T-cell (primary cell): Measurements from ENCODE around the gene GNG10. TPM values are rescaled to one million over a fixed set of nuclear protein-coding genes. Genes with fewer than 3 reads are reported as not detected.

Experiments used
- ATAC-seq, 4 experiments: fragments of 200-7000 bp in 3 of 4; fragments of 150-1000 bp in 1 of 4; cut with Tn5 transposase; replicated peaks in 1 of 4; 1 replicate in 3 of 4; 2 replicates in 1 of 4; pipeline ENCODE4 v1.10.0; 2021; ENCODE audit warnings: moderate library complexity in 3 of 4, mild to moderate bottlenecking in 2 of 4, moderate number of reproducible peaks in 1 of 4
- CTCF ChIA-PET, 2 donors: fragments of 300-600 bp; sonication (Branson Sonifier 250); formaldehyde crosslinking; loops; one replicate each; lab custom pipeline; 2022; ENCODE audit warnings: antibody characterized with exemption in 2 of 2; lab: Charles Lee
- POLR2A ChIA-PET, 2 donors: fragments of 300-600 bp; sonication (Branson Sonifier 250); formaldehyde crosslinking; loops; one replicate each; lab custom pipeline; 2022; ENCODE audit warnings: antibody characterized with exemption in 2 of 2; lab: Charles Lee
- DNase-seq, 35 experiments: peaks; one replicate each; pipeline versions ENCODE4 v3.0.0 to v3.0.0-alpha.2; 2013 to 2023
- H3K27ac ChIP-seq: one replicate; pipeline ENCODE4 v1.5.1; 2013; ENCODE audit warnings: low read length
- H3K27me3 ChIP-seq, 2 experiments: replicated peaks in 1 of 2; 1 replicate in 1 of 2; 2 replicates in 1 of 2; pipeline versions ENCODE4 v1.6.1 to v1.7.0; 2013; ENCODE audit warnings: low read length in 1 of 2, mixed read lengths in 1 of 2; ENCODE audit not compliant: control insufficient read depth in 2 of 2, insufficient read depth in 2 of 2; ENCODE audit errors: extremely low read depth in 1 of 2
- H3K36me3 ChIP-seq, 2 donors: 1 replicate in 1 of 2; 2 replicates in 1 of 2; pipeline versions ENCODE4 v1.6.1 to v1.7.0; 2013; ENCODE audit warnings: low read length in 1 of 2; ENCODE audit not compliant: control insufficient read depth in 2 of 2, insufficient read depth in 1 of 2; ENCODE audit errors: extremely low read depth in 1 of 2
- H3K4me1 ChIP-seq, 2 experiments: 1 replicate in 1 of 2; 2 replicates in 1 of 2; pipeline versions ENCODE4 v1.6.1 to v1.7.0; 2013; ENCODE audit warnings: low read length in 2 of 2, mixed read lengths in 1 of 2; ENCODE audit not compliant: insufficient read depth in 2 of 2, control insufficient read depth in 1 of 2; ENCODE audit errors: extremely low read depth in 1 of 2
- H3K4me3 ChIP-seq, 2 donors: 1 replicate in 1 of 2; 2 replicates in 1 of 2; pipeline versions ENCODE4 v1.5.1 to v1.7.0; 2013; ENCODE audit warnings: mild to moderate bottlenecking in 2 of 2, low read length in 1 of 2, moderate library complexity in 1 of 2; ENCODE audit not compliant: control insufficient read depth in 1 of 2; ENCODE audit errors: extremely low read depth in 1 of 2
- H3K9me3 ChIP-seq: 2 replicates; pipeline ENCODE4 v1.7.0; 2013
- H3K27ac Mint-ChIP-seq, 2 donors: one replicate each; pipeline ENCODE4 v1.8.0; 2020 to 2021; ENCODE audit warnings: mild to moderate bottlenecking in 2 of 2, mixed read lengths in 2 of 2
- H3K27me3 Mint-ChIP-seq, 2 donors: one replicate each; pipeline ENCODE4 v1.8.0; 2021 to 2022; ENCODE audit warnings: mixed read lengths in 2 of 2
- H3K36me3 Mint-ChIP-seq: one replicate; pipeline ENCODE4 v1.8.0; 2021; ENCODE audit warnings: mixed read lengths
- H3K4me1 Mint-ChIP-seq, 3 donors: one replicate each; pipeline ENCODE4 v1.8.0; 2020 to 2022; ENCODE audit warnings: mixed read lengths in 3 of 3, mild to moderate bottlenecking in 1 of 3
- H3K4me3 Mint-ChIP-seq, 3 donors: one replicate each; pipeline ENCODE4 v1.8.0; 2020 to 2022; ENCODE audit warnings: mild to moderate bottlenecking in 3 of 3, mixed read lengths in 3 of 3, moderate library complexity in 3 of 3
- H3K9me3 Mint-ChIP-seq, 3 donors: one replicate each; pipeline ENCODE4 v1.8.0; 2020 to 2022; ENCODE audit warnings: mixed read lengths in 3 of 3
- WGBS: methylation state at CpG from one replicate; pipeline ENCODE4 v1.1.5; 2013; ENCODE audit warnings: missing lambda C conversion rate; ENCODE audit not compliant: insufficient coverage; 5-methylcytosine and 5-hydroxymethylcytosine counted together
- total RNA-seq, 35 experiments: library from RNA in 6 of 35; stranded (reverse) in 6 of 35; fragments of 120-200 nt in 1 of 35; gene quantifications; one replicate each; pipeline versions ENCODE4 v1.2.1 to v1.2.4 and lab custom pipeline; 2013 to 2026

GNG10 gene
- total RNA-seq, 5 donors from 2014 or later (not counting 1 experiment from before 2014, with no cell fraction given) = 6.1 to 11.7 (median 7.7) TPM

- Histone ChIP-seq H3K4me3 (peak overlapping the region; percentile 60 to 93), H3K36me3 (no peaks in the 10 kb centered on the region), H3K27ac (peak overlapping the region; percentile 31), H3K9me3 (no peaks in the 10 kb centered on the region), H3K4me1 (peaks cover 16 to 19% of the 10 kb centered on the region in 2 experiments), H3K27me3 (no peaks in the 10 kb centered on the region)
- DNase-seq = no peak
- 20% methylated on average over 3 of the region's 5 CpGs for WGBS
- H3K4me3 Mint-ChIP-seq = peak overlapping the region; percentile 80 to 86 (median 81)
- ChIA-PET POLR2A (interaction anchor here in 1 of 2 donors (0.9 to 1.0 kb wide), 2 partner anchors 11 to 36 kb away, joined by 3 to 4 read pairs; no protein-coding TSS in a partner anchor), CTCF (interaction anchor here (0.5 to 1.1 kb wide), 2 partner anchors 40 to 1769 kb away, joined by 3 to 6 read pairs; partner anchors contain the start of gene ALAD (in 1 of the 2))
- no peaks in the 10 kb centered on the region for H3K9me3 Mint-ChIP-seq
- H3K27me3 Mint-ChIP-seq = no peaks in the 10 kb centered on the region
- ATAC-seq = no peak
- peaks cover 5% of the 10 kb centered on the region for H3K36me3 Mint-ChIP-seq
- H3K27ac Mint-ChIP-seq = peak overlapping the region; percentile 75 to 77
- H3K4me1 Mint-ChIP-seq = peaks cover 44 to 51% (median 50%) of the 10 kb centered on the region in 3 donors
Measured at GRCh38 chr9:111632060-111632459, 29.3 kb upstream of the GNG10 start.

DNA sequence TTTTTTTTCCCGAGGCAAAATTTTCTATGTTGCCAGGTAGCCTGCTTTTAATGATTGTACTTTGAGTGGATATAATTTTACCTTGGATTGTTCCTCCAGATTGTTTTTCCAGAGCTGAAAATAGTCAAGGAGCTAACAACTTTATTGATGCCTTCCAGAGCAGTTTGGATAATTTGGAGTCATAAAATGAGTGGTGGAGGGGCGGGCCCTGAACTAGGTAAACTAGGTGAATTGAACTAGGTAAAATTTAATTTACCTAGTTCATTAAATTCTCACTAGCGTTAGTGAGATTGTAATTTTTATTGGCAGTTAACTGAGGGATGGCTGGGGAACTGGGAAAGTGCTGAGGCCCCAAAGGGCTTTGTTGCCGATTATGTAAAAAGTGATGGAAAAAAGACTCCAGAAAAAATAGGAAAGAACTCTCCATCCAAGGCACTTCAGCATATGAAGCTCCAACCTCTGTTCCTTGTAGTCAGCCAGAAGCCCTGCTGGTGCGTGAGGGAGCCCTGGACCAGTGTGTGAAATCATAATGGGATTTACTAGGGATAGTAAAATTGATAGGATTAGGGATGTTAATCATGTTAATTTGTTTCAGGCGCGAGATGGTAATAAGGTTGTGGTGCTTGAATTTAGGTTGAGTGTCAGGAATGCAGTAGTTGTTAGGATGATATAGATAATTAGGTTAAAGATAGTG lies 28.6 kb upstream of the GNG10 start:
- H3K9me3 ChIP-seq = no peaks in the 10 kb centered on the region
- H3K4me3 Mint-ChIP-seq = peak overlapping the region; percentile 80 to 86 (median 81)
- no peaks in the 10 kb centered on the region for H3K27me3 ChIP-seq
- CTCF ChIA-PET = interaction anchor here in 1 of 2 donors (0.5 kb wide), 1 partner anchor 39 kb away, joined by 6 read pairs; no protein-coding TSS in a partner anchor
- ATAC-seq = no peak
- H3K27me3 Mint-ChIP-seq = no peaks in the 10 kb centered on the region
- POLR2A ChIA-PET = no interaction called here
- H3K9me3 Mint-ChIP-seq = no peaks in the 10 kb centered on the region
- H3K27ac Mint-ChIP-seq = no peak overlapping the region
- WGBS = 100% methylated on average over 1 of the region's 7 CpGs
- peaks cover 16 to 19% of the 10 kb centered on the region in 2 experiments for H3K4me1 ChIP-seq
- peaks cover 44 to 51% (median 50%) of the 10 kb centered on the region in 3 donors for H3K4me1 Mint-ChIP-seq
- no peak overlapping the region for H3K4me3 ChIP-seq
- peaks cover 5% of the 10 kb centered on the region for H3K36me3 Mint-ChIP-seq
- no peaks in the 10 kb centered on the region for H3K36me3 ChIP-seq
- no peak for DNase-seq
- H3K27ac ChIP-seq = no peak overlapping the region

DNA sequence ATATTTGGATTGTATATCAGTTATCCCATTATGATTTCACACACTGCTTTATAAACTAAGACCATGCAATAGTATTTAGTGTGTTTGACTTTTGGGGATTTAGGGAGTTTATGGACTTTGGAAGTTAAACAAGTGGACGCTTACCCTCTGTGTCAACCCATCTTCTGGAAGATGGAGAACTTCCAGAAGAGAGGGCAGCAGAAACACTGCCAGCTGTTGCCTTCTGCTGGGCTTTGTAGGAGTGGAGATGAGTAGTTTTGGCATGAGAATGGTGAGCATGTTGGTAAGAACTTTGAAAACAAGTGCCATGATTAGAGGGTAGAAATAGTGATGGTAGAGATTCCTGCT lies 28.0 kb upstream of the GNG10 start:
- peak overlapping the region in 1 of 3 donors; percentile 38 for H3K4me3 Mint-ChIP-seq
- POLR2A ChIA-PET = no interaction called here

DNA sequence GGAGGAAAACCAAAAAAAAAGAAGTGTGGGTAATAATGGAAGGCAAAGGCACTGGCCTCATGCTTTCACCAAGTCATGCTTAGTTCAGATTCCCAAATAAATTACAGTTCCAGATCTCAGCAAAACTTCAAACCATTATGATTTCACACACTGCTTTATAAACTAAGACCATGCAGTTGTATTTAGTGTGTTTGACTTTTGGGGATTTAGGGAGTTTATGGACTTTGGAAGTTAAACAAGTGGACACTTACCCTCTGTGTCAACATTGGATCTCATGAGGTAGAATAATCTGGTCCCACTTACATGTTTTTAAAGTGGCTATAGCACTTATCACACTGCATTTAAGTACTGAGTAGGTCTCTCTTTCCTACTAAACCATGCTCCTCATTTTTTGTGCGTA lies 26.5 kb upstream of the GNG10 start:
- ChIA-PET CTCF (no interaction called here), POLR2A (no interaction called here)
- Histone ChIP-seq H3K4me1 (peaks cover 16 to 19% of the 10 kb centered on the region in 2 experiments), H3K36me3 (no peaks in the 10 kb centered on the region), H3K27me3 (no peaks in the 10 kb centered on the region), H3K27ac (no peak overlapping the region), H3K9me3 (no peaks in the 10 kb centered on the region), H3K4me3 (no peak overlapping the region)
- H3K4me1 Mint-ChIP-seq = peaks cover 44 to 51% (median 50%) of the 10 kb centered on the region in 3 donors
- H3K27ac Mint-ChIP-seq = no peak overlapping the region
- no peaks in the 10 kb centered on the region for H3K27me3 Mint-ChIP-seq
- peaks cover 5% of the 10 kb centered on the region for H3K36me3 Mint-ChIP-seq
- no peaks in the 10 kb centered on the region for H3K9me3 Mint-ChIP-seq
- ATAC-seq = no peak
- H3K4me3 Mint-ChIP-seq = no peak overlapping the region
- WGBS = no CpG with 5 or more reads among the region's 1 CpG
- no peak for DNase-seq

More for the DNA sequence above, 28.0 kb upstream of the GNG10 start:
- CTCF ChIA-PET = no interaction called here
- H3K36me3 Mint-ChIP-seq = peaks cover 5% of the 10 kb centered on the region
- H3K27me3 Mint-ChIP-seq = no peaks in the 10 kb centered on the region
- ATAC-seq = no peak
- no peaks in the 10 kb centered on the region for H3K36me3 ChIP-seq
- H3K4me1 Mint-ChIP-seq = peaks cover 44 to 51% (median 50%) of the 10 kb centered on the region in 3 donors
- H3K9me3 Mint-ChIP-seq = no peaks in the 10 kb centered on the region
- no peak overlapping the region for H3K27ac ChIP-seq
- no peak overlapping the region for H3K4me3 ChIP-seq
- 94% methylated on average over 1 of the region's 1 CpG for WGBS
- no peak overlapping the region for H3K27ac Mint-ChIP-seq
- no peak for DNase-seq
- no peaks in the 10 kb centered on the region for H3K9me3 ChIP-seq
- peaks cover 16 to 19% of the 10 kb centered on the region in 2 experiments for H3K4me1 ChIP-seq
- H3K27me3 ChIP-seq = no peaks in the 10 kb centered on the region

- 76% methylated on average over 5 of the region's 6 CpGs for WGBS
- H3K36me3 Mint-ChIP-seq = peaks cover 5% of the 10 kb centered on the region
- no peak overlapping the region for H3K4me3 Mint-ChIP-seq
- no peaks in the 10 kb centered on the region for H3K9me3 ChIP-seq
- H3K4me1 Mint-ChIP-seq = peaks cover 31 to 35% (median 34%) of the 10 kb centered on the region in 3 donors
- ChIA-PET POLR2A (no interaction called here), CTCF (interaction anchor here in 1 of 2 donors (0.6 kb wide), 1 partner anchor 25 kb away, joined by 4 read pairs; no protein-coding TSS in a partner anchor)
- no peak overlapping the region for H3K27ac ChIP-seq
- H3K4me3 ChIP-seq = no peak overlapping the region
- peaks cover 2 to 4% of the 10 kb centered on the region in 2 experiments for H3K4me1 ChIP-seq
- no peaks in the 10 kb centered on the region for H3K36me3 ChIP-seq
- no peaks in the 10 kb centered on the region for H3K9me3 Mint-ChIP-seq
- ATAC-seq (no peak), DNase-seq (no peak)
- H3K27me3 Mint-ChIP-seq = no peaks in the 10 kb centered on the region
- H3K27me3 ChIP-seq = no peaks in the 10 kb centered on the region
- no peak overlapping the region for H3K27ac Mint-ChIP-seq
Measured at GRCh38 chr9:111637421-111637950, 23.9 kb upstream of the GNG10 start.

- ChIA-PET CTCF (interaction anchor here in 1 of 2 donors (0.6 kb wide), 1 partner anchor 529 kb away, joined by 3 read pairs; no protein-coding TSS in a partner anchor), POLR2A (interaction anchor here in 1 of 2 donors (0.6 kb wide), 1 partner anchor 28 kb away, joined by 4 read pairs; no protein-coding TSS in a partner anchor)
- peaks cover 26% of the 10 kb centered on the region for H3K36me3 Mint-ChIP-seq
- no peaks in the 10 kb centered on the region for H3K9me3 ChIP-seq
- H3K4me3 ChIP-seq = no peak overlapping the region
- no peaks in the 10 kb centered on the region for H3K27me3 ChIP-seq
- DNase-seq = no peak
- WGBS = 89% methylated on average over 4 of the region's 8 CpGs
- ATAC-seq = no peak
- H3K27me3 Mint-ChIP-seq = no peaks in the 10 kb centered on the region
- no peak overlapping the region for H3K27ac ChIP-seq
- H3K4me1 Mint-ChIP-seq = no peaks in the 10 kb centered on the region
- H3K36me3 ChIP-seq = peaks cover 0 to 10% of the 10 kb centered on the region in 2 donors
- no peak overlapping the region for H3K27ac Mint-ChIP-seq
- no peaks in the 10 kb centered on the region for H3K9me3 Mint-ChIP-seq
- no peak overlapping the region for H3K4me3 Mint-ChIP-seq
- no peaks in the 10 kb centered on the region for H3K4me1 ChIP-seq
Measured at GRCh38 chr9:111644195-111644772, 17.1 kb upstream of the GNG10 start.
